Heart right ventricle (tissue), 16 donors: ENCODE data around the gene RAB28. TPM values are rescaled to one million over a fixed set of nuclear protein-coding genes. Genes with fewer than 3 reads are reported as not detected.

Experiments used
- ATAC-seq, 8 donors: fragments of 200-7000 bp; cut with Tn5 transposase; one replicate each; pipeline ENCODE4 v1.9.1; 2020; ENCODE audit warnings: mild to moderate bottlenecking in 8 of 8, moderate library complexity in 8 of 8, moderate number of reproducible peaks in 1 of 8
- DNase-seq, 2 donors: peaks; one replicate each; pipeline ENCODE4 v3.0.0-alpha.2; 2020
- H3K27ac ChIP-seq, 10 donors: fragments of 200-600 bp; sonication (generic) in 2 of 10; one replicate each; pipeline versions ENCODE4 v1.5.0 to v1.8.0; 2020 to 2022; ENCODE audit warnings: mild to moderate bottlenecking in 3 of 10
- H3K27me3 ChIP-seq, 7 donors: fragments of 200-600 bp; one replicate each; pipeline ENCODE4 v1.8.0; 2021 to 2022; ENCODE audit warnings: mild to moderate bottlenecking in 2 of 7
- H3K36me3 ChIP-seq, 9 donors: fragments of 200-600 bp; sonication (generic) in 1 of 9; one replicate each; pipeline versions ENCODE4 v1.5.0 to v1.8.0; 2020 to 2022; ENCODE audit warnings: mild to moderate bottlenecking in 2 of 9
- H3K4me1 ChIP-seq, 9 donors: fragments of 200-600 bp; sonication (generic) in 1 of 9; one replicate each; pipeline versions ENCODE4 v1.5.0 to v1.8.0; 2020 to 2022; ENCODE audit warnings: mild to moderate bottlenecking in 4 of 9
- H3K4me3 ChIP-seq, 10 donors: fragments of 200-600 bp; sonication (generic) in 2 of 10; one replicate each; pipeline versions ENCODE4 v1.5.0 to v1.8.0; 2020 to 2022; ENCODE audit warnings: mild to moderate bottlenecking in 7 of 10, moderate library complexity in 2 of 10
- H3K9me3 ChIP-seq, 11 donors: fragments of 200-600 bp in 10 of 11; sonication (generic) in 2 of 11; one replicate each; pipeline versions ENCODE4 v1.5.0 to v1.8.0; 2013 to 2022; ENCODE audit warnings: mild to moderate bottlenecking in 2 of 11, control low read depth in 1 of 11, moderate library complexity in 1 of 11
- CTCF ChIP-seq, 9 donors: fragments of 200-600 bp; sonication (generic) in 2 of 9; IDR thresholded peaks; one replicate each; pipeline versions ENCODE4 v1.5.0 to v1.8.0; 2021 to 2022; ENCODE audit warnings: antibody characterized with exemption in 9 of 9, mild to moderate bottlenecking in 5 of 9, moderate library complexity in 1 of 9
- WGBS, 2 donors: extraction: QIAGEN DNeasy Blood & Tissue Kit; methylation state at CpG; one replicate each; pipeline ENCODE4 v1.1.7; 2013; ENCODE audit warnings: inconsistent platforms in 1 of 2; 5-methylcytosine and 5-hydroxymethylcytosine counted together
- intact Hi-C, 10 donors: fragments of 100-400 bp; cut with DNase I; formaldehyde crosslinking; loops; one replicate each; pipeline versions ENCODE4 v1.11.1 to v1.14.2; 2022
- polyA plus RNA-seq, 2 donors: library from polyadenylated mRNA; stranded (reverse); fragments of 200-250 nt; gene quantifications; one replicate each; pipeline ENCODE4 v1.2.3, GENCODE V29; 2013
- total RNA-seq, 10 donors: library from RNA; stranded (reverse); fragmentation: NEBNext Ultra II Directional in 3 of 10; extraction: Animal tissue kit (Norgen Biotek cat#: 25700) in 3 of 10; gene quantifications; one replicate each; pipeline versions ENCODE4 v1.2.1 to v1.2.4, GENCODE V29; 2021 to 2023
- donor health status: Arrhythmogenic right ventricular cardiomyopathy.
- donor health status: ischemic (EF 13 %, LVEDD 7.1; RV severe dilation, severe dysfunction).
- donor health status: healthy with polysubstance abuse.
- donor health status: DM: no; HTN: yes; CAD: no.
- donor health status: DM: no; HTN: no; CAD: no.
- donor health status: ischemic (EF 25% LVEDD 6.9; RV normal size, moderate dysfunction).
- donor health status: ischemic (EF 25% LVEDD 5.7; RV mildly dilated, moderate dysfunction).
- donor health status: healthy.
- donor health status: DM: yes; HTN: yes; CAD: no.
- donor health status: Ischemic cardiomyopathy.
- donor health status: ischemic (EF 35%, LVEDD 5.7; RV mildly dilated, moderate dysfunction).
- donor health status: nonischemic (EF 11% LVEDD 7.7; RV severe dilation, severe dysfunction).
- donor health status: DM: yes; HTN: yes; CAD: no.
- donor health status: PGD.
- donor health status: ischemic (EF 29% LVEDD 5.4; RV normal size, mild dysfunction).
- donor health status: nonischemic (EF 23%, LVEDD 6.1; RV moderate dilation, normal function).

The RAB28 gene
- total and polyA plus RNA-seq, 12 donors, result 12.7 to 27.5 (median 20.3) TPM

- Histone ChIP-seq H3K4me3 (no peak overlapping the region), H3K36me3 (no peaks in the 10 kb centered on the region), H3K27me3 (peaks cover 0 to 81% (median 77%) of the 10 kb centered on the region in 7 donors), H3K9me3 (no peaks in the 10 kb centered on the region), H3K4me1 (no peaks in the 10 kb centered on the region), H3K27ac (no peak overlapping the region)
- no peak for TF ChIP-seq CTCF (IDR thresholded peaks at IDR 0.05)
- ATAC-seq (no peak), DNase-seq (no peak)
- intact Hi-C loops, result no loop called here
- WGBS, 2 donors, result 19 to 21% methylated on average over 5 of the region's 5 CpGs
These were observed 31.1 kb upstream of the RAB28 start for GRCh38 chr4:13515268-13515667.

GRCh38 chr4:13514722-13515121 is 30.6 kb upstream of the RAB28 start:
- ATAC-seq (no peak), DNase-seq (no peak)
- intact Hi-C loops, result no loop called here
- Histone ChIP-seq H3K27ac (no peak overlapping the region), H3K4me1 (no peaks in the 10 kb centered on the region), H3K27me3 (peaks cover 0 to 75% (median 72%) of the 10 kb centered on the region in 7 donors), H3K4me3 (no peak overlapping the region), H3K36me3 (no peaks in the 10 kb centered on the region), H3K9me3 (no peaks in the 10 kb centered on the region)
- 75 to 76% methylated on average over 4 of the region's 4 CpGs for WGBS, 2 donors
- TF ChIP-seq CTCF (IDR thresholded peaks at IDR 0.05), result no peak

- Histone ChIP-seq H3K27me3 (peaks cover 0 to 39% (median 36%) of the 10 kb centered on the region in 7 donors), H3K36me3 (no peaks in the 10 kb centered on the region), H3K9me3 (no peaks in the 10 kb centered on the region), H3K27ac (no peak overlapping the region), H3K4me3 (no peak overlapping the region), H3K4me1 (no peaks in the 10 kb centered on the region)
- ATAC-seq (no peak), DNase-seq (no peak)
- intact Hi-C loops, result no loop called here
- TF ChIP-seq CTCF (IDR thresholded peaks at IDR 0.05), result no peak
These were observed 27.0 kb upstream of the RAB28 start for GRCh38 chr4:13511101-13511500.

GRCh38 chr4:13509442-13509841 is 25.3 kb upstream of the RAB28 start:
- Histone ChIP-seq H3K27me3 (peaks cover 0 to 30% (median 22%) of the 10 kb centered on the region in 7 donors), H3K4me1 (no peaks in the 10 kb centered on the region), H3K4me3 (no peak overlapping the region), H3K36me3 (no peaks in the 10 kb centered on the region), H3K27ac (no peak overlapping the region), H3K9me3 (no peaks in the 10 kb centered on the region)
- TF ChIP-seq CTCF (IDR thresholded peaks at IDR 0.05), result no peak
- DNase-seq (no peak), ATAC-seq (no peak)
- 56 to 57% methylated on average over 1 of the region's 1 CpG for WGBS, 2 donors
- intact Hi-C loops, result no loop called here
